ENCODE measurements around the gene B3GNT9. TPM values are rescaled to one million over a fixed set of nuclear protein-coding genes. Genes with fewer than 3 reads are reported as not detected.

The B3GNT9 gene
- total RNA-seq, 2 experiments from 2014 or later = 5.1 to 5.6 TPM

GRCh38 chr16:67173808-67174705 lies 23.3 kb upstream of the B3GNT9 start:
- Mint-ChIP-seq H3K4me3 (peak overlapping the region; percentile 64), H3K27ac (no peak overlapping the region)

DNA sequence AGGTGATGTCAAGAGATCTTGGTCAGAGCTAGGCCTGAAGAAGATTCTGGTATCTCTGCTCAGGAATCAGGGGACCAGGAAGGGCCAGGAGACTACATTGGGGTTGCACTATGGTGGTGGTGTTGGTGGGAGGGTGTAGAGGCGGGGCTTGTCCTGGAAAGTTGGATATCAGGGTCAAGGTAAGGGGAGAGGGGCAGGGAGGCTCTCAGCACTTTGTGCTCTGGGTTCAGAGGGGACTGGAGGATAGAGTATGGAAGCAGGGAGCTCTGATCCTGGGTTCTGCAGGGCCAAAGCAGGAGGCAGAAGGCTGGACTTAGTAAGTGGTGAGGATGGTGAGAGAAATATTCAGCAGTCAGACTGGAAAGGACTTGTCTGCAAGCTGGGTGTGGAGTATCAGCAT lies 22.5 kb upstream of the B3GNT9 start:
- Mint-ChIP-seq H3K4me1 (ENCODE audit: low read depth) (peaks cover 38% of the 10 kb centered on the region), H3K9me3 (no peaks in the 10 kb centered on the region), H3K27me3 (peaks cover 31% of the 10 kb centered on the region)

More at GRCh38 chr16:67173808-67174705, 23.3 kb upstream of the B3GNT9 start:
- peaks cover 42% of the 10 kb centered on the region for H3K4me1 Mint-ChIP-seq (ENCODE audit: low read depth)
- no peaks in the 10 kb centered on the region for H3K36me3 Mint-ChIP-seq
- ChIA-PET POLR2A (interaction anchor here (0.8 to 1.3 kb wide), 5 partner anchors 8 to 70 kb away, joined by 3 to 4 read pairs (median 4); partner anchors contain the start of gene HSF4), CTCF (interaction anchor here (0.9 to 5.1 kb wide), 9 partner anchors 10 to 157 kb away, joined by 3 to 39 read pairs (median 8); partner anchors contain the start of genes FBXL8, HSF4 and TRADD)
- peaks cover 25% of the 10 kb centered on the region for H3K27me3 Mint-ChIP-seq
- intact Hi-C loops (cut with micrococcal nuclease) = loop anchor here (1.0 to 10.0 kb wide), 2 partner anchors 9 to 911 kb away; partner anchors contain the start of genes MATCAP1 and NFATC3
- peak; percentile 79 for DNase-seq
- H3K9me3 Mint-ChIP-seq = no peaks in the 10 kb centered on the region

DNA sequence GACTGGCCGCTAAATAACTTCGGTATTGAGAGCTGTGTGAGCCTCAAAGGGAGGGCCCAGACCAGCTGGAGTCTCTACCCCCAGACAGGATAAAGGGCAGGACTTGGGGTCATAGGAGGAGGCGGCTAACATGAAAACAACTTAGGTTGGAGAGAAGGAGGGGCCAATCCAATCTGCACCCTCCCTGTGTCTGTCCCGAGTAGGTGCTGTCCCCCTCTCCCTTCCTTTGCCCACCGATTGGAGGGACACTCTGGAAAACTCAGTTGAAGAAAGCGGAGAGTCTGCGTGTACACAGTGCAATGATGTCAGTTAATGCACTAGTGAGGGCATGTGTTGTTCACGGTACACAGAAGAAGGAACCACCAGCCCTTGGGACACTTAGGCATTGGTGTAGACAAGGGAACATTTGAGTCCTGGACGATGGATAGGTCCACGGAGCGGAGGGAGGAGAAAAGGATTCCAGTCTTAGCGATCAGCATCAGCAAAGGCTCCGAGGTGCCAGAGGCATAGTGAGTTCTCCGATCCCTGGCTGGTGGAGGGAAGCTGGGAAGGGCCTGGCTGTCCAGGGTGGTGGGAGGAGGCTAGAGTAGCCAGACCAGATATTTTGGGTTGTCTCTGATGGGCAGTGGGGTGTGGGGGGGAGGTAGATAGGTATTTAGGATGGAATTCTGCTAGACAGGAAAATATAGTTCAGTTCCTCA lies 20.3 kb upstream of the B3GNT9 start:
- Mint-ChIP-seq H3K4me3 (peak overlapping the region; percentile 67), H3K27me3 (peaks cover 44% of the 10 kb centered on the region), H3K4me1 (ENCODE audit: low read depth) (peaks cover 34% of the 10 kb centered on the region), H3K36me3 (no peaks in the 10 kb centered on the region), H3K9me3 (no peaks in the 10 kb centered on the region), H3K27ac (no peak overlapping the region)
- ChIA-PET CTCF (interaction anchor here (1.3 to 3.7 kb wide), 5 partner anchors 12 to 217 kb away, joined by 5 to 35 read pairs (median 14); partner anchors contain the start of genes B3GNT9, FBXL8 and TRADD), POLR2A (no interaction called here)
- intact Hi-C loops (cut with micrococcal nuclease) = loop anchor here (1.0 to 10.0 kb wide), 3 partner anchors 12 to 914 kb away; partner anchors contain the start of genes FBXL8, NFATC3 and TRADD
- DNase-seq = no peak

More for the DNA sequence above, 22.5 kb upstream of the B3GNT9 start:
- Mint-ChIP-seq H3K36me3 (no peaks in the 10 kb centered on the region), H3K27ac (no peak overlapping the region), H3K4me3 (peak overlapping the region; percentile 64)
- DNase-seq = no peak
- intact Hi-C loops (cut with micrococcal nuclease) = loop anchor here (10.0 kb wide), 1 partner anchor 911 kb away; the partner anchor contains the start of gene NFATC3
- POLR2A ChIA-PET = interaction anchor here (1.1 kb wide), 1 partner anchor 9 kb away, joined by 4 read pairs; no protein-coding TSS in a partner anchor
- CTCF ChIA-PET = interaction anchor here (2.0 to 5.1 kb wide), 5 partner anchors 9 to 155 kb away, joined by 8 to 39 read pairs (median 16); partner anchors contain the start of genes FBXL8, HSF4 and TRADD

DNA sequence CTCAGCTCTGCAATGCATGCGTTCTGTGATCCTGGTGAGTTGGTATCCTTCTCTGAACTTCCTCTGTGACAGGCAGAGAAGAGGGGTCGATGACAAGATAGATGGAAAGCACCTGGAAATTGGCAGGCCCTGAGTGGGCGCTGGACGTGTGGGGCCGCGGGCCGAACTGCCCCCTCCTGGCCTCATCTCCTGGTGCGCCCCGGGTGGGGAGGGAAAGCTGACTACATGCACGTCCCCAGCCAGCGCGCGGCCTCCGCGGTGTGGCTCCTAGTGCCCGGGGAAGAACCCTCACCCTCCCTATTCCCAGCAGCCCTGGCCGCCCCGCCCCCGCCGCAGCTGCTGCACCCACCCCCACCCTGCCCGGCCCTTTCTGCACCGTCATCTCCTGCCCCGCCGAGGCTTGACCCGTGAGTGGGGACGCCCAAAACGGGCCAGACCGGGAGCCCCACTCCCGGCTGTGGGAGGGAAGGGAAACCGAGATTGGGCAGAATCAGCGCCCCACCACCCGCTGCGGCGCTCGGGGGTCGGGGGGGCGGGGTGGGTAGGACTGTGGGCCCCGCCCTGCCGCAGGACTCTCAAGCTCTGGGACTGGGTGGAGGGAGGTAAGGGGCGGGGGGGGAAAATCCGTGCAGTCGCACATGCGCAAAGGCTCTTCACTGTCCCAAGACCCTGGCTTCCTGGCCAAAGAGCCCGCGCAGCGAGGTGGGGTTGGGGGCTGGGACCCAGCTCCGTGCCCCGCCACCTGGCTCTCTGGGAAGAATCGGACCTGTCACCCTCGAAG lies 19.6 kb upstream of the B3GNT9 start, which contains the start of gene NOL3:
NOL3 (plus strand) TSS at position 371 of the 781 bp plus-strand sequence.
- POLR2A ChIA-PET = interaction anchor here (3.0 kb wide), 1 partner anchor 11 kb away, joined by 23 read pairs; the partner anchor contains the start of genes FBXL8 and TRADD

DNA sequence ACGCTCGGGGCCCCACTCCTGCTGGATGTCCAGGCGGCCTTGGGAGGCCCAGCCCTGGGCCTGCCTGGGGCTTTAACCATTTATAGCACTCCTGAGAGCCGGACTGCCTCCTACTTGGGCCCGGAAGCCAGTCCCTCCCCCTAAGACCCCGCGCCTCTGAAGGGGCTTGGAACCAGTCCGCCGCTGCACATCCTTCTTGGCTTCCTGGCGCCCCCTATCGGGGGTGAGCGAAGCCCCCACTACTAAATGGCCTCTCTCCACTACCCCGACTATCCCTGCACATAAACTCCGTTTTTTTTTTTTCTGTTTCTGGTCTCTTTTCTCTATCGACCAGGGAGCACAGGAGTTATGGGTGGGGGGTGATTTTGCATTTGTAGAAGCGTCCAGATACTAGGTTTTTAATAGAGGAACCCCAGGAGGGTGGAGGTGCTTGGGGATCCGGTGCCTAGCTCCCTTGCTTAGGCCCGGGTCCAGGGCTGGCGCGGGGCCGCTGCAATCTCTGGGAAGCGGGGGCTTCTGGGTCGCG lies 18.9 kb upstream of the B3GNT9 start:
- intact Hi-C loops (cut with micrococcal nuclease) = loop anchor here (1.0 to 10.0 kb wide), 3 partner anchors 10 to 915 kb away; partner anchors contain the start of genes FBXL8, NFATC3 and TRADD
- Mint-ChIP-seq H3K27me3 (peaks cover 50% of the 10 kb centered on the region), H3K4me1 (ENCODE audit: low read depth) (peaks cover 38% of the 10 kb centered on the region), H3K9me3 (no peaks in the 10 kb centered on the region), H3K4me3 (peak overlapping the region; percentile 76), H3K36me3 (no peaks in the 10 kb centered on the region), H3K27ac (peak overlapping the region; percentile 11)
- CTCF ChIA-PET = interaction anchor here (0.5 to 3.7 kb wide), 9 partner anchors 10 to 393 kb away, joined by 3 to 35 read pairs (median 5); partner anchors contain the start of genes B3GNT9, CTCF, FBXL8 and TRADD
- DNase-seq = peak; percentile 53
- POLR2A ChIA-PET = interaction anchor here (3.0 kb wide), 1 partner anchor 10 kb away, joined by 23 read pairs; the partner anchor contains the start of genes FBXL8 and TRADD

More for the DNA sequence above, 19.6 kb upstream of the B3GNT9 start, which contains the start of gene NOL3:
- Mint-ChIP-seq H3K27me3 (peaks cover 46% of the 10 kb centered on the region), H3K36me3 (no peaks in the 10 kb centered on the region), H3K4me3 (peak within 1 kb of the TSS; percentile 76), H3K27ac (peak within 1 kb of the TSS; percentile 11), H3K9me3 (no peaks in the 10 kb centered on the region), H3K4me1 (ENCODE audit: low read depth) (peaks cover 36% of the 10 kb centered on the region)
- CTCF ChIA-PET = interaction anchor here (0.5 to 3.7 kb wide), 9 partner anchors 11 to 392 kb away, joined by 3 to 35 read pairs (median 5); partner anchors contain the start of genes B3GNT9, CTCF, FBXL8 and TRADD
- intact Hi-C loops (cut with micrococcal nuclease) = loop anchor here (1.0 to 10.0 kb wide), 3 partner anchors 11 to 914 kb away; partner anchors contain the start of genes FBXL8, NFATC3 and TRADD
- DNase-seq = peak; percentile 80

DNA sequence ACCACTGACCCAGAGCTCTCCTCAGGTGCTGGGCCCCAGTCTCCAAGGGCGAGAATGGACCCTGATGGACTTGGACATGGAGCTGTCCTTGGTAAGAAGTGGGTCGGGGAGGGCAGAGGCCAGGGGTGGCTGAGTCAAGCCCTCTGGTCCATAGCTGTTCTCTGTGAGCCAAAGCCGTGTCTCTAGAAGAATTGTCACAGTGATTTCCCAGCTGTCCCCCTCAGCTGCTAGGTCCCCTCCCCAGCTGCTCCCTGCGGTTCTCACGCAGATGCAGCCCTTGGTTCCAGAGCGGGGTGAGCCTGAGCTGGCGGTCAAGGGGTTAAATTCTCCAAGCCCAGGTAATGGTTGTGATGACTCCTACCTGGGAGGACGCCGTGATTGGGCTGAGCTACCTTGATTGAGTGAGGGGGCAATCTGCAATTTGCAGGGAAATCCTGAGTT lies 18.2 kb upstream of the B3GNT9 start:
- Mint-ChIP-seq H3K36me3 (no peaks in the 10 kb centered on the region), H3K9me3 (no peaks in the 10 kb centered on the region), H3K4me1 (ENCODE audit: low read depth) (peaks cover 41% of the 10 kb centered on the region), H3K27ac (no peak overlapping the region), H3K4me3 (no peak overlapping the region), H3K27me3 (peaks cover 54% of the 10 kb centered on the region)
- intact Hi-C loops (cut with micrococcal nuclease) = no loop called here
- ChIA-PET POLR2A (interaction anchor here (0.6 to 3.0 kb wide), 2 partner anchors 9 to 11 kb away, joined by 3 to 23 read pairs; partner anchors contain the start of genes FBXL8 and TRADD), CTCF (interaction anchor here (0.6 to 3.7 kb wide), 6 partner anchors 9 to 208 kb away, joined by 3 to 35 read pairs (median 5); partner anchors contain the start of genes B3GNT9, CES3, FBXL8 and TRADD)
- no peak for DNase-seq

GRCh38 chr16:67167588-67167987 lies 16.8 kb upstream of the B3GNT9 start:
- Mint-ChIP-seq H3K9me3 (no peaks in the 10 kb centered on the region), H3K4me3 (no peak overlapping the region), H3K27ac (no peak overlapping the region), H3K27me3 (peaks cover 50% of the 10 kb centered on the region), H3K36me3 (no peaks in the 10 kb centered on the region), H3K4me1 (ENCODE audit: low read depth) (peaks cover 34% of the 10 kb centered on the region)
- ChIA-PET POLR2A (interaction anchor here (3.0 kb wide), 1 partner anchor 8 kb away, joined by 23 read pairs; the partner anchor contains the start of genes FBXL8 and TRADD), CTCF (interaction anchor here (1.0 to 3.7 kb wide), 2 partner anchors 8 to 18 kb away, joined by 3 to 35 read pairs; partner anchors contain the start of genes FBXL8 and TRADD)
- no peak for DNase-seq
- intact Hi-C loops (cut with micrococcal nuclease) = no loop called here

- H3K4me1 Mint-ChIP-seq (ENCODE audit: low read depth) = peaks cover 41% of the 10 kb centered on the region
- no peak overlapping the region for H3K27ac Mint-ChIP-seq
- intact Hi-C loops (cut with micrococcal nuclease) = no loop called here
- POLR2A ChIA-PET = no interaction called here
- H3K36me3 Mint-ChIP-seq = peaks cover 5% of the 10 kb centered on the region
- H3K27me3 Mint-ChIP-seq = peaks cover 50% of the 10 kb centered on the region
- H3K4me3 Mint-ChIP-seq = no peak overlapping the region
- no peak for DNase-seq
- no peaks in the 10 kb centered on the region for H3K9me3 Mint-ChIP-seq
- CTCF ChIA-PET = interaction anchor here (1.0 kb wide), 1 partner anchor 189 kb away, joined by 3 read pairs; no protein-coding TSS in a partner anchor
These were observed 15.9 kb upstream of the B3GNT9 start for GRCh38 chr16:67166598-67167168.

GRCh38 chr16:67166110-67166547 lies 15.3 kb upstream of the B3GNT9 start:
- CTCF ChIA-PET = interaction anchor here (0.6 to 1.8 kb wide), 4 partner anchors 11 to 188 kb away, joined by 3 to 8 read pairs (median 5); partner anchors contain the start of gene B3GNT9
- Mint-ChIP-seq H3K27ac (no peak overlapping the region), H3K4me1 (ENCODE audit: low read depth) (peaks cover 38% of the 10 kb centered on the region), H3K9me3 (no peaks in the 10 kb centered on the region), H3K4me3 (peak overlapping the region; percentile 5), H3K36me3 (peaks cover 8% of the 10 kb centered on the region), H3K27me3 (peaks cover 46% of the 10 kb centered on the region)
- POLR2A ChIA-PET = no interaction called here
- DNase-seq = no peak
- intact Hi-C loops (cut with micrococcal nuclease) = no loop called here

Data from activated CD4-positive, alpha-beta memory T cell treated with anti-CD3 and anti-CD28 coated beads for 36 hours (primary cell).